ENCODE measurements around the gene MT1F.
"Not testable (repeated sequence)": the region's sequence is repeated elsewhere in the genome, so short reads cannot be mapped to it uniquely, and the experiment has no call there.

MT1F gene

GRCh38 chr16:56667581-56668571, 10.1 kb downstream of the MT1F start, which contains the start of gene MT1G:
Gene MT1G (minus strand): TSS chr16:56668065. CDS start chr16:56667993, 72 bp downstream.
- no peak for DNase-seq (ENCODE audit: extremely low read depth, low read depth)
- TF ChIP-seq CTCF (IDR thresholded peaks at IDR 0.05; ENCODE audit: low read depth, low read length, missing control alignments), result no peak
- H3K4me3 ChIP-seq (replicated peaks; ENCODE audit: low read depth, low read length), result no peak within 1 kb of the TSS

- no peak within 1 kb of the TSS for H3K4me3 ChIP-seq (replicated peaks; ENCODE audit: low read depth, low read length)
- no peak for TF ChIP-seq CTCF (IDR thresholded peaks at IDR 0.05; ENCODE audit: low read depth, low read length, missing control alignments)
- no peak for DNase-seq (ENCODE audit: extremely low read depth, low read depth)
These were observed 11.5 kb downstream of the MT1F start, which contains the start of gene MT1H for GRCh38 chr16:56669005-56669839. Gene MT1H (plus strand): TSS chr16:56669814. CDS start chr16:56669885, 71 bp downstream.

GRCh38 chr16:56669840-56670619, 12.3 kb downstream of the MT1F start:
- no peak for DNase-seq (ENCODE audit: extremely low read depth, low read depth)
- no peak overlapping the region for H3K4me3 ChIP-seq (replicated peaks; ENCODE audit: low read depth, low read length)
- no peak for TF ChIP-seq CTCF (IDR thresholded peaks at IDR 0.05; ENCODE audit: low read depth, low read length, missing control alignments)

DNA sequence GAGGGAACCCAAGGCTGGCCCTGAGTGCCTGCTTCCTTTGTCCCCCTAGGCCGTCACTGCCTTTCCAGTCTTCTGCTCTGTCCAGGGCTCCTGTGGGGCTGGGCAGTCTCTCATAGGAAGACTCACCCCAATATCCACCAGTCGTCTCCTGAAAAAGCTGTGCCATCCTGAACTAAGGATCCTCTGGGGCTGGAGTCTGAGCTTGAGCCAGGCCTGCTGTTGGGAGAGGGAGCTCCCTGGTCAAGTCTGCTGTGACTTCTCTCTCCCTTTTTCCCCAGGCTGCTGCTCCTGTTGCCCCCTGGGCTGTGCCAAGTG, 12.8 kb downstream of the MT1F start:
- no peak overlapping the region for H3K4me3 ChIP-seq (replicated peaks; ENCODE audit: low read depth, low read length)
- no peak for TF ChIP-seq CTCF (IDR thresholded peaks at IDR 0.05; ENCODE audit: low read depth, low read length, missing control alignments)
- no peak for DNase-seq (ENCODE audit: extremely low read depth, low read depth)

- H3K4me3 ChIP-seq (replicated peaks; ENCODE audit: low read depth, low read length); DNase-seq (ENCODE audit: extremely low read depth, low read depth): not testable (repeated sequence)
These were observed 13.9 kb downstream of the MT1F start for GRCh38 chr16:56671691-56672090.

- H3K4me3 ChIP-seq (replicated peaks; ENCODE audit: low read depth, low read length); DNase-seq (ENCODE audit: extremely low read depth, low read depth): not testable (repeated sequence)
These were observed 14.4 kb downstream of the MT1F start for GRCh38 chr16:56672171-56672570.

- TF ChIP-seq CTCF (IDR thresholded peaks at IDR 0.05; ENCODE audit: low read depth, low read length, missing control alignments), result no peak
- H3K4me3 ChIP-seq (replicated peaks; ENCODE audit: low read depth, low read length), result no peak overlapping the region
- DNase-seq (ENCODE audit: extremely low read depth, low read depth), result no peak
These were observed 15.2 kb downstream of the MT1F start for GRCh38 chr16:56672761-56673536.
